Activated CD4-positive, alpha-beta memory T cell treated with anti-CD3 and anti-CD28 coated beads for 36 hours (primary cell): ENCODE data around the gene UCK2. TPM values are rescaled to one million over a fixed set of nuclear protein-coding genes. Genes with fewer than 3 reads are reported as not detected.

Experiments used
- CTCF ChIA-PET: fragments of 350-600 bp; sonication (Branson Sonifier 250); formaldehyde crosslinking; loops from one replicate; lab custom pipeline; 2021; ENCODE audit warnings: antibody characterized with exemption, inconsistent platforms; lab: Charles Lee
- POLR2A ChIA-PET: fragments of 350-600 bp; sonication (Branson Sonifier 250); formaldehyde crosslinking; loops from one replicate; lab custom pipeline; 2021; ENCODE audit warnings: antibody characterized with exemption; lab: Charles Lee
- DNase-seq: peaks from one replicate; pipeline ENCODE4 v3.0.0-alpha.2; 2020
- H3K27ac Mint-ChIP-seq: one replicate; pipeline ENCODE4 v1.8.0; 2021; ENCODE audit warnings: mixed read lengths
- H3K27me3 Mint-ChIP-seq: one replicate; pipeline ENCODE4 v1.8.0; 2021; ENCODE audit warnings: mixed read lengths
- H3K36me3 Mint-ChIP-seq: one replicate; pipeline ENCODE4 v1.8.0; 2021; ENCODE audit warnings: mixed read lengths
- H3K4me1 Mint-ChIP-seq: one replicate; pipeline ENCODE4 v1.8.0; 2021; ENCODE audit warnings: low read depth, mixed read lengths
- H3K4me3 Mint-ChIP-seq: one replicate; pipeline ENCODE4 v1.8.0; 2021; ENCODE audit warnings: mild to moderate bottlenecking, mixed read lengths
- H3K9me3 Mint-ChIP-seq: one replicate; pipeline ENCODE4 v1.8.0; 2021; ENCODE audit warnings: mixed read lengths
- intact Hi-C: fragments of 100-400 bp; cut with micrococcal nuclease; formaldehyde crosslinking; loops from one replicate; pipeline ENCODE4 v1.15.1; 2023
- total RNA-seq, 2 experiments: library from RNA; stranded (reverse); gene quantifications; one replicate each; pipeline ENCODE4 v1.2.3, GENCODE V29; 2021

UCK2 gene
- total RNA-seq, 2 experiments from 2014 or later, result 60.1 to 61.8 TPM

DNA sequence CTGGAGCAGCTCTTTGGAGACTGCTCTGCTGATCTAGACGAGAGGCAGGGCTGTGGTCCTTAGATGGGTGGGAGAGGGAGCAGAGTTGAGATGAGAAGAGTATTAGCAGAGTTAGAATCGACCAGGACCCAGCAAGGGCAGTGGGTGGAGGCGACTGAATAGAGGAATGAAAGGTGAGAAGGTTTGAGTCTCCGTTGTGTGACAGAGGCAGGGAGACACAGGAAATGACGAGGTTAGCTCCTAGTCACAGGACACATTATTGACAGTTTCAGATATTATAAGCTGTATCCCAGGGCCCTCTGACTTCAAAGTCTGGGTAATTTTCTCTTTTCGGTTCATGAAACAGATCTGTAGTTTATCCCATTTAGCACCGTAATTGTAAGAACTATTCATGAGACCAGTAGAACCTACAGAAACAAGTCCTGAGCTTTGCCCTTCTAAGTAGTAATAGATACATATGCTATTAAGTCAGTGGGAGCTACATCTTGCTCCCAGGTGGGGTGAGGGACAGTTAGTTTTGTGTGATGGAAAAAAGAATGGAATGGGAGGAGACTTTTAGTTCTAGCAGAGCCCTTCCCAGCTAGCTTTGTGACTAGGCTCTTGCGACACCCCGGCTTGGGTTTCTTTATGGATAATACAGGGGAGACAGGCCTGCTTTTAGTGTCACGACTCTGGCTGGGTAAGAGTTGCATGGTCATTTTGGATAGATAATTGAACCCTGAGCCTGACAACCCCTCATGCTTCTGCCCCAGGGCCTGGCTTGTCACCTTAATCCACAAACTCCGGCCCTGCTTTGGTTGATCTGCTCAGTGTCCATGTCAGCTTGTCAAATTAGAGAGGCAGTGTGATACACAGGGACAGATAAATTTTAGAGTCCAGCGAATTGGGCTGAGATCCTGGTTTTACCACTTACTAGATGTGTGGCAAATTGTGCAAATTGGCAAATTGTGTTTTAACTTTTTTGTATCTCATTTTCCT, 70.2 kb downstream of the UCK2 start:
- intact Hi-C loops, result no loop called here
- Mint-ChIP-seq H3K36me3 (peaks cover 60% of the 10 kb centered on the region), H3K27me3 (no peaks in the 10 kb centered on the region), H3K9me3 (no peaks in the 10 kb centered on the region), H3K4me1 (peaks cover 11% of the 10 kb centered on the region), H3K4me3 (no peak overlapping the region), H3K27ac (peak overlapping the region; percentile 14)
- peak; percentile 18 for DNase-seq
- POLR2A ChIA-PET, result no interaction called here
- CTCF ChIA-PET, result interaction anchor here (1.1 kb wide), 1 partner anchor 16 kb away, joined by 4 read pairs; no protein-coding TSS in a partner anchor

GRCh38 chr1:165898837-165899236, 71.4 kb downstream of the UCK2 start:
- no peak for DNase-seq
- Mint-ChIP-seq H3K4me3 (no peak overlapping the region), H3K27ac (no peak overlapping the region), H3K9me3 (no peaks in the 10 kb centered on the region), H3K4me1 (peaks cover 11% of the 10 kb centered on the region), H3K36me3 (peaks cover 56% of the 10 kb centered on the region), H3K27me3 (no peaks in the 10 kb centered on the region)
- intact Hi-C loops, result no loop called here
- ChIA-PET CTCF (interaction anchor here (1.9 kb wide), 1 partner anchor 30 kb away, joined by 4 read pairs; no protein-coding TSS in a partner anchor), POLR2A (no interaction called here)

DNA sequence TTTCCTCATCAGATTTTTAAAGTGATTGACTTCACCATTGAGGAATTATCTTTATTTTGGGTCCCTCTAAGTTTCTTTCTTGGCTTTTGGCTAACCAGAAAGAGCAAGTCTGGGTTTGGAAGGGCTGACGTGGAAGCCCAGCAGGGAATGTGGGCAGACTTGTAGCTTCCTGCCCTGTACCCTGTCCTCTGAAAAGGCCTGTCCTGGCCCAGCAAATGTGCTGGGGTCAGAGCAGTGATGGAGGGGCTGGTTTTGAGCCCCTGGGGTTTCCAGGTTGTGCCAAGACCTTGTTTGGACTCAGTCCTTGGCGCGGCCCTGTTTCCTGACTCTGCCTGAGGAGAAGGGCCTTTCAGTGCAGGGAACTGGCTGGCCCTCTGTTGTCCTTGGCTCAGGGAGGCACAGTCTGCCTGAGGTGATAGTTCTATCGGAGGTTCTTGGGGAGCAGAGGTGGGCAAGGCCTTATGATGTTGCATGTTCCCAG, 72.1 kb downstream of the UCK2 start:
- CTCF ChIA-PET, result interaction anchor here (1.9 kb wide), 1 partner anchor 29 kb away, joined by 4 read pairs; no protein-coding TSS in a partner anchor

GRCh38 chr1:165900576-165901380, 73.4 kb downstream of the UCK2 start:
- H3K9me3 Mint-ChIP-seq, result no peaks in the 10 kb centered on the region
- no peak for DNase-seq
- H3K4me1 Mint-ChIP-seq, result peaks cover 11% of the 10 kb centered on the region
- ChIA-PET CTCF (interaction anchor here (0.6 to 1.9 kb wide), 4 partner anchors 13 to 508 kb away, joined by 3 to 4 read pairs (median 3); no protein-coding TSS in a partner anchor), POLR2A (no interaction called here)
- no peak overlapping the region for H3K4me3 Mint-ChIP-seq
- intact Hi-C loops, result no loop called here
- H3K36me3 Mint-ChIP-seq, result peaks cover 48% of the 10 kb centered on the region
- H3K27ac Mint-ChIP-seq, result no peak overlapping the region
- H3K27me3 Mint-ChIP-seq, result no peaks in the 10 kb centered on the region

More for the DNA sequence above, 72.1 kb downstream of the UCK2 start:
- Mint-ChIP-seq H3K36me3 (peaks cover 54% of the 10 kb centered on the region), H3K4me3 (no peak overlapping the region), H3K4me1 (peaks cover 11% of the 10 kb centered on the region), H3K9me3 (no peaks in the 10 kb centered on the region), H3K27me3 (no peaks in the 10 kb centered on the region), H3K27ac (no peak overlapping the region)
- no peak for DNase-seq
- intact Hi-C loops, result no loop called here
- POLR2A ChIA-PET, result no interaction called here

DNA sequence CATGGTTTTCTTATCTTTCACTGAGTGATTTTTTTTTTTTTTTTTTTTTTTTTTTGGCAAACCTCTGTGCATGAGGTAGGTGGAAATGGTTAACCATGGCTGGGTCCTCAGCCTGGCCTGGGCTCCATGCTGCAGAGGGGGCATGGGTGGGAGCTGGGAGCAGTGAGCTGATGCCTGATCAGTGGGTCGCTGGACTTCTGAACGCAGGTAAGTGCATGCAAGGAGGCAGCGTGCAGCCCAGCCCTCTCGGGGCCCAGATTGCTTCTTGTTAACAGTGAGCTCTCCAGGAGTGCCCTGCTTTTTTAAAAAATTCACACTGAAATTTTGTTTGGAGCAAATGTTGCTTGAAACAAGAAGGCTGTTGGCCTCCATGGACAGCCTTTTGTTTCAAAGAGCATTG, 75.2 kb downstream of the UCK2 start:
- H3K4me3 Mint-ChIP-seq, result no peak overlapping the region
- no peak overlapping the region for H3K27ac Mint-ChIP-seq
- H3K4me1 Mint-ChIP-seq, result peaks cover 1% of the 10 kb centered on the region
- no peaks in the 10 kb centered on the region for H3K9me3 Mint-ChIP-seq
- H3K36me3 Mint-ChIP-seq, result peaks cover 46% of the 10 kb centered on the region
- intact Hi-C loops, result no loop called here
- no peak for DNase-seq
- no peaks in the 10 kb centered on the region for H3K27me3 Mint-ChIP-seq
- CTCF ChIA-PET, result interaction anchor here (2.3 kb wide), 1 partner anchor 11 kb away, joined by 8 read pairs; no protein-coding TSS in a partner anchor
- POLR2A ChIA-PET, result no interaction called here

GRCh38 chr1:165903672-165904071, 76.3 kb downstream of the UCK2 start:
- Mint-ChIP-seq H3K27me3 (no peaks in the 10 kb centered on the region), H3K36me3 (peaks cover 41% of the 10 kb centered on the region), H3K4me1 (no peaks in the 10 kb centered on the region), H3K9me3 (no peaks in the 10 kb centered on the region), H3K27ac (no peak overlapping the region), H3K4me3 (no peak overlapping the region)
- no peak for DNase-seq
- POLR2A ChIA-PET, result no interaction called here
- CTCF ChIA-PET, result interaction anchor here (1.7 to 2.3 kb wide), 2 partner anchors 10 to 302 kb away, joined by 8 read pairs; no protein-coding TSS in a partner anchor
- intact Hi-C loops, result no loop called here

DNA sequence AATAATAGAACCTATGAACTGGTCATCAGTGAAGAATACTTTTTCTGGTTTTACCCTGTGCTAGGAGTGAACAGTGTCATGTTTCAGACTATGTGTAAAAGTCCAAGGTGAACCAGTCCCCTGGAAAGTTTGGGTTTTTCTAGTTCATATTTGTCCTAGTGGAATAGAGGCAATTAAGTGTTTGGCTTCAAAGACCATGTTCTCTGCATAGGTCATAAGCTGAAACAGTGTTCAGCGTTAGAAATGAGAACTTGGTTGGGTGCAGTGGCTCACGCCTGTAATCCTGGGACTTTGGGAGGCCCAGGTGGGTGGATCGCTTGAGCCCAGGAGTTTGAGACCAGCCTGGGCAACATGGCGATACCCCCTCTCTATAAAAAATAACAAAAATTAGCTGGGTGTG, 77.5 kb downstream of the UCK2 start:
- H3K36me3 Mint-ChIP-seq, result peaks cover 35% of the 10 kb centered on the region
- ChIA-PET CTCF (interaction anchor here (2.3 kb wide), 1 partner anchor 8 kb away, joined by 8 read pairs; no protein-coding TSS in a partner anchor), POLR2A (no interaction called here)
- H3K9me3 Mint-ChIP-seq, result no peaks in the 10 kb centered on the region
- H3K4me1 Mint-ChIP-seq, result no peaks in the 10 kb centered on the region
- intact Hi-C loops, result no loop called here
- H3K27ac Mint-ChIP-seq, result no peak overlapping the region
- no peak overlapping the region for H3K4me3 Mint-ChIP-seq
- no peaks in the 10 kb centered on the region for H3K27me3 Mint-ChIP-seq
- DNase-seq, result no peak

- no peak overlapping the region for H3K4me3 Mint-ChIP-seq
- H3K36me3 Mint-ChIP-seq, result peaks cover 35% of the 10 kb centered on the region
- ChIA-PET CTCF (interaction anchor here (1.4 kb wide), 1 partner anchor 19 kb away, joined by 4 read pairs; no protein-coding TSS in a partner anchor), POLR2A (no interaction called here)
- intact Hi-C loops, result no loop called here
- no peak for DNase-seq
- no peak overlapping the region for H3K27ac Mint-ChIP-seq
- H3K4me1 Mint-ChIP-seq, result no peaks in the 10 kb centered on the region
- no peaks in the 10 kb centered on the region for H3K9me3 Mint-ChIP-seq
- H3K27me3 Mint-ChIP-seq, result no peaks in the 10 kb centered on the region
These were observed 78.4 kb downstream of the UCK2 start for GRCh38 chr1:165905853-165906252.

DNA sequence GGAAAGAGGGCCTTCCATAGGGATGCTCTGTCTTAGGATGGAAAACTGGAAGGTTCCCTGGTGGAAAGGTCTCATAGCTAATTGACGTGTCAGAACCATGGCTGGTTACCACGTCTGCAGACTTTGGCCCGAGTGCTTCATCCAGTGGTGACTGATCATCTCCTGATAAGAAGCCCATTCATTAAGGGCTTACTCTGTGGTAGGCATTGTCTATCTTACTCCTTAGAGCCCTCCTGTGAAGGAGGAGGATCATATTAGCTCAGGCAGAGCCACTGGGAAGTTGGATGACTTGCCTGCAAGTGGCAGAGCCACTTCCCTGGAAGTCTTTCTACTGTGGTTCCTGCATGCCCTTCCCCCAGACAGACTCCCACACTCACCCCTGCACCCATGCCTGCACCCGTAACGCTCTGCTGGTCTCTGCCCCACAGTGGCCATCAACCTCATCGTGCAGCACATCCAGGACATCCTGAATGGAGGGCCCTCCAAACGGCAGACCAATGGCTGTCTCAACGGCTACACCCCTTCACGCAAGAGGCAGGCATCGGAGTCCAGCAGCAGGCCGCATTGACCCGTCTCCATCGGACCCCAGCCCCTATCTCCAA, 79.9 kb downstream of the UCK2 start:
- ChIA-PET CTCF (interaction anchor here (1.0 to 3.6 kb wide), 3 partner anchors 17 to 306 kb away, joined by 4 to 16 read pairs (median 4); partner anchors contain the start of gene TMCO1), POLR2A (no interaction called here)
- DNase-seq, result no peak
- Mint-ChIP-seq H3K4me3 (no peak overlapping the region), H3K27ac (no peak overlapping the region), H3K9me3 (no peaks in the 10 kb centered on the region), H3K36me3 (peaks cover 30% of the 10 kb centered on the region), H3K4me1 (no peaks in the 10 kb centered on the region), H3K27me3 (no peaks in the 10 kb centered on the region)
- intact Hi-C loops, result no loop called here

- H3K4me3 Mint-ChIP-seq, result no peak overlapping the region
- no peaks in the 10 kb centered on the region for H3K27me3 Mint-ChIP-seq
- no peaks in the 10 kb centered on the region for H3K9me3 Mint-ChIP-seq
- POLR2A ChIA-PET, result no interaction called here
- CTCF ChIA-PET, result interaction anchor here (0.9 to 1.4 kb wide), 3 partner anchors 12 to 543 kb away, joined by 3 to 4 read pairs (median 3); no protein-coding TSS in a partner anchor
- intact Hi-C loops, result loop anchor here (5.0 kb wide), 1 partner anchor 519 kb away; no protein-coding TSS in a partner anchor
- H3K27ac Mint-ChIP-seq, result no peak overlapping the region
- no peak for DNase-seq
- peaks cover 3% of the 10 kb centered on the region for H3K4me1 Mint-ChIP-seq
- peaks cover 17% of the 10 kb centered on the region for H3K36me3 Mint-ChIP-seq
These were observed 83.5 kb downstream of the UCK2 start for GRCh38 chr1:165910764-165911421.
